K562 (cell line): ENCODE results near the gene PROM2. TPM values are rescaled to one million over a fixed set of nuclear protein-coding genes. Genes with fewer than 3 reads are reported as not detected.

Source experiments
- ATAC-seq: fragments of 200-7000 bp; cut with Tn5 transposase; 3 replicates; pipeline ENCODE4 v1.9.1; 2020; ENCODE audit warnings: moderate library complexity
- BruUV-seq: library from RNA; stranded (reverse); fragments of 400-500 nt; replicated peaks from 2 replicates; lab custom pipeline; 2021; lab: Mats Ljungman, UMichigan
- CTCF ChIA-PET: fragments of 300-600 bp; formaldehyde crosslinking; extraction: SDS; loops from one replicate; lab custom pipeline; 2021; ENCODE audit warnings: low intra/inter-chr PET ratio; lab: Yijun Ruan, JAX
- POLR2A ChIA-PET: fragments of 300-600, 350-650 bp; sonication (Branson Sonifier 250); formaldehyde crosslinking; extraction: SDS; loops from one replicate; lab custom pipeline; 2021; ENCODE audit warnings: antibody characterized with exemption, inconsistent platforms; lab: Yijun Ruan, JAX
- DNase-seq, 4 experiments: peaks; one replicate each; pipeline versions ENCODE4 v3.0.0 to v3.0.0-alpha.2; 2011 to 2018; ENCODE audit warnings: low spot score in 3 of 4, mixed read lengths in 3 of 4; ENCODE audit errors: extremely low read depth in 1 of 4
- FAIRE-seq: peaks from 2 replicates; lab custom pipeline; 2011; peaks lifted over from hg19 to GRCh38; lab: Jason Lieb, UNC
- H2AFZ ChIP-seq: 2 replicates; pipeline ENCODE4 v1.6.0; 2011; ENCODE audit warnings: low read depth, low read length, control low read depth, inconsistent platforms
- H3K27ac ChIP-seq: fragments of 200-600 bp; 3 replicates; pipeline ENCODE4 v1.8.0; 2011; ENCODE audit warnings: low read depth, mild to moderate bottlenecking, control low read depth, inconsistent platforms, low read length, moderate library complexity, mixed read lengths; ENCODE audit errors: extremely low read depth
- H3K27me3 ChIP-seq, 2 experiments: fragments of 300-600 bp in 1 of 2; 2 replicates in 1 of 2; 3 replicates in 1 of 2; pipeline versions ENCODE4 v1.6.0 to v1.8.0; 2011; ENCODE audit warnings: inconsistent platforms in 2 of 2, low read length in 2 of 2, mild to moderate bottlenecking in 1 of 2, mixed read lengths in 1 of 2, moderate library complexity in 1 of 2; ENCODE audit not compliant: control insufficient read depth in 2 of 2, insufficient read depth in 2 of 2
- H3K36me3 ChIP-seq: fragments of 300-600 bp; 3 replicates; pipeline ENCODE4 v1.8.0; 2011; ENCODE audit warnings: mild to moderate bottlenecking, low read length, inconsistent platforms; ENCODE audit not compliant: control insufficient read depth, insufficient read depth
- H3K4me1 ChIP-seq, 2 experiments: fragments of 200-600 bp in 1 of 2; replicated peaks in 1 of 2; 2 replicates in 1 of 2; 3 replicates in 1 of 2; pipeline versions ENCODE4 v1.5.1 to v1.8.0; 2011; ENCODE audit warnings: inconsistent platforms in 2 of 2, low read length in 2 of 2, mild to moderate bottlenecking in 1 of 2, mixed read lengths in 1 of 2, moderate library complexity in 1 of 2; ENCODE audit not compliant: control insufficient read depth in 2 of 2, insufficient read depth in 2 of 2
- H3K4me2 ChIP-seq: 2 replicates; pipeline ENCODE4 v1.6.1; 2011; ENCODE audit warnings: low read length, control low read depth, inconsistent platforms, mixed read lengths; ENCODE audit not compliant: insufficient read depth
- H3K4me3 ChIP-seq: fragments of 200-600 bp; sonication (generic), shearing (Covaris generic); 2 replicates; pipeline ENCODE4 v1.5.1; 2016; ENCODE audit warnings: control low read depth, inconsistent platforms
- H3K79me2 ChIP-seq: fragments of 200-600 bp; 3 replicates; pipeline ENCODE4 v1.8.0; 2011; ENCODE audit warnings: low read length, inconsistent platforms; ENCODE audit not compliant: control insufficient read depth, insufficient read depth
- H3K9ac ChIP-seq, 2 experiments: 2 replicates each; pipeline versions ENCODE4 v1.6.0 to v1.6.1; 2011; ENCODE audit warnings: low read depth in 2 of 2, low read length in 2 of 2, control low read depth in 1 of 2, inconsistent platforms in 1 of 2, mild to moderate bottlenecking in 1 of 2, mixed read lengths in 1 of 2; ENCODE audit not compliant: insufficient read depth in 1 of 2
- H3K9me1 ChIP-seq: one replicate; pipeline ENCODE4 v1.6.0; 2011; ENCODE audit warnings: inconsistent platforms, mild to moderate bottlenecking, low read length, moderate library complexity; ENCODE audit not compliant: control insufficient read depth, insufficient read depth
- H3K9me3 ChIP-seq: replicated peaks from 2 replicates; pipeline ENCODE4 v1.5.1; 2011; ENCODE audit warnings: low read depth, low read length, inconsistent platforms; ENCODE audit not compliant: control insufficient read depth, insufficient read depth
- H4K20me1 ChIP-seq: replicated peaks from 2 replicates; pipeline ENCODE4 v1.6.1; 2011; ENCODE audit warnings: low read length, inconsistent platforms, mixed read lengths; ENCODE audit not compliant: control insufficient read depth, insufficient read depth
- ARHGAP35 ChIP-seq: fragments of 450-650 bp; IDR thresholded peaks from 2 replicates; pipeline ENCODE4 v1.6.1; 2018; ENCODE audit not compliant: partially characterized antibody
- BHLHE40 ChIP-seq: IDR thresholded peaks from 2 replicates; pipeline ENCODE4 v1.6.1; 2011; ENCODE audit warnings: low read length, improper control_type of control experiment
- ZBTB26 ChIP-seq: fragments of 450-650 bp; formaldehyde crosslinking; IDR thresholded peaks from 2 replicates; pipeline ENCODE4 v1.4.0; 2022; ENCODE audit warnings: missing genetic modification characterization
- ZNF408 ChIP-seq: fragments of 250-450 bp; sonication (Bioruptor Pico); IDR thresholded peaks from 2 replicates; pipeline ENCODE4 v1.4.0; 2020; ENCODE audit warnings: low read depth, mild to moderate bottlenecking, moderate library complexity
- WGBS: fragments of 100-300 bp; shearing (Covaris generic); methylation state at CpG from one replicate; pipeline ENCODE4 v1.1.6; 2016; ENCODE audit warnings: low coverage, mixed read lengths; ENCODE audit not compliant: insufficient coverage; ENCODE audit errors: missing lambda C conversion rate; 5-methylcytosine and 5-hydroxymethylcytosine counted together
- in situ Hi-C: fragments of 300-500 bp; cut with MboI; formaldehyde crosslinking; loops from 4 replicates; pipeline ENCODE4 v1.15.0; 2018; ENCODE audit warnings: inconsistent platforms, mixed read lengths
- intact Hi-C: fragments of 100-400 bp; cut with micrococcal nuclease; formaldehyde crosslinking; loops from 2 replicates; pipeline ENCODE4 v1.14.2; 2022
- polyA plus RNA-seq, 8 experiments: library from polyadenylated mRNA; depleted of rRNA in 4 of 8; stranded (reverse) in 5 of 8; unstranded in 3 of 8; fragments of >200 nt; fragmentation: Nextera tagmentation in 2 of 8; fragmentation: Illumina TruSeq in 1 of 8; extraction: Ambion mirVana in 2 of 8; extraction: Trizol in 1 of 8; gene quantifications; 2 replicates each; pipeline versions ENCODE4 v1.2.1 to v1.2.3, GENCODE V29; 2011 to 2014; ENCODE audit warnings: inconsistent platforms in 1 of 8, missing spikeins in 1 of 8
- total RNA-seq, 7 experiments: library from RNA; depleted of rRNA in 6 of 7; stranded (reverse); fragments of >200 nt in 6 of 7; fragmentation: Illumina TruSeq in 2 of 7; extraction: Trizol in 2 of 7; gene quantifications; 2 replicates each; pipeline versions ENCODE4 v1.2.1 to v1.2.3, GENCODE V29; 2011 to 2021; ENCODE audit warnings: low replicate concordance in 1 of 7

The PROM2 gene
- total and polyA plus RNA-seq, 9 of the 15 experiments (the other 6 are each of a cell fraction or from before 2014, with no cell fraction given), result not detected

- TF ChIP-seq ZBTB26 (CRISPR knock-in tag), result peak; percentile 47; the same call in 1 of the 2 replicates
- no peak for TF ChIP-seq ARHGAP35
Observed at GRCh38 chr2:95325590-95326432, 51.6 kb downstream of the PROM2 start (continued).

GRCh38 chr2:95326433-95327140 lies 52.3 kb downstream of the PROM2 start:
- no peaks in the 10 kb centered on the region for H3K36me3 ChIP-seq
- no peaks in the 10 kb centered on the region for H3K79me2 ChIP-seq
- peaks cover 0 to 9% of the 10 kb centered on the region in 2 experiments; a peak in 1 of 5 replicates for H3K4me1 ChIP-seq
- BruUV-seq, result no TSS peak
- no peak for DNase-seq
- H2AFZ ChIP-seq, result no peak overlapping the region
- H3K4me2 ChIP-seq, result no peak overlapping the region
- peaks cover 0 to 58% of the 10 kb centered on the region in 2 experiments; a peak in 4 of 5 replicates for H3K27me3 ChIP-seq
- no peaks in the 10 kb centered on the region; the same call in 1 of the 2 replicates for H3K9me3 ChIP-seq
- FAIRE-seq, result no peak
- intact Hi-C loops, result no loop called here
- peaks cover 2% of the 10 kb centered on the region for H3K9me1 ChIP-seq
- 7% methylated on average over 26 of the region's 30 CpGs for WGBS
- in situ Hi-C loops, result no loop called here
- CTCF ChIA-PET, result no interaction called here
- no peak overlapping the region for H3K9ac ChIP-seq
- no peak for ATAC-seq
- H3K4me3 ChIP-seq, result no peak overlapping the region
- no peak overlapping the region for H3K27ac ChIP-seq
- 0 out of 2 replicates have a peak, but pooled peaks cover 3% of the 10 kb centered on the region for H4K20me1 ChIP-seq
- POLR2A ChIA-PET, result no interaction called here
- TF ChIP-seq BHLHE40 (peak; percentile 29; the same call in 1 of the 2 replicates), ZNF408 (no peak)
